Activated T-helper 17 cell treated with anti-CD3 and anti-CD28 coated beads, Interleukin-2, amount 50 U/mL, for 72 hours (primary cell): ENCODE measurements around the gene WDFY1. TPM values are rescaled to one million over a fixed set of nuclear protein-coding genes. Genes with fewer than 3 reads are reported as not detected.
"Not testable (repeated sequence)": the region's sequence is repeated elsewhere in the genome, so short reads cannot be mapped to it uniquely, and the experiment has no call there.

Experiments
- ATAC-seq: fragments of 150-1000 bp; cut with Tn5 transposase; replicated peaks from 2 replicates; pipeline ENCODE4 v1.10.0; 2021; ENCODE audit warnings: mild to moderate bottlenecking, moderate library complexity
- H3K27ac Mint-ChIP-seq: one replicate; pipeline ENCODE4 v1.8.0; 2022; ENCODE audit warnings: mixed read lengths
- H3K27me3 Mint-ChIP-seq: one replicate; pipeline ENCODE4 v1.8.0; 2022; ENCODE audit warnings: mixed read lengths
- H3K36me3 Mint-ChIP-seq: one replicate; pipeline ENCODE4 v1.8.0; 2022; ENCODE audit warnings: low read depth, mild to moderate bottlenecking, mixed read lengths
- H3K4me1 Mint-ChIP-seq: one replicate; pipeline ENCODE4 v1.8.0; 2022; ENCODE audit warnings: mixed read lengths
- H3K4me3 Mint-ChIP-seq: one replicate; pipeline ENCODE4 v1.8.0; 2022; ENCODE audit warnings: mild to moderate bottlenecking, mixed read lengths
- H3K9me3 Mint-ChIP-seq: one replicate; pipeline ENCODE4 v1.8.0; 2022; ENCODE audit warnings: mixed read lengths
- total RNA-seq, 2 donors: library from RNA; stranded (reverse); gene quantifications; one replicate each; pipeline ENCODE4 v1.2.3, GENCODE V29; 2022

Gene WDFY1
- total RNA-seq, 2 donors from 2014 or later = 31.4 to 40.6 TPM

GRCh38 chr2:223945755-223946154, 620 bp upstream of the WDFY1 start:
- H3K4me1 Mint-ChIP-seq = peaks cover 46% of the 10 kb centered on the region
- peak overlapping the region; percentile 90 for H3K4me3 Mint-ChIP-seq
- H3K27me3 Mint-ChIP-seq = no peaks in the 10 kb centered on the region
- H3K36me3 Mint-ChIP-seq = peaks cover 31% of the 10 kb centered on the region
- peaks cover 4% of the 10 kb centered on the region for H3K9me3 Mint-ChIP-seq
- H3K27ac Mint-ChIP-seq = peak overlapping the region; percentile 91
- no peak for ATAC-seq

GRCh38 chr2:223944166-223944702, 901 bp downstream of the WDFY1 start:
- peak overlapping the region; percentile 91 for H3K27ac Mint-ChIP-seq
- peaks cover 39% of the 10 kb centered on the region for H3K36me3 Mint-ChIP-seq
- peak overlapping the region; percentile 90 for H3K4me3 Mint-ChIP-seq
- H3K27me3 Mint-ChIP-seq = no peaks in the 10 kb centered on the region
- H3K9me3 Mint-ChIP-seq = peaks cover 4% of the 10 kb centered on the region
- ATAC-seq = no peak
- peaks cover 40% of the 10 kb centered on the region for H3K4me1 Mint-ChIP-seq

- no peak for ATAC-seq
- H3K27ac Mint-ChIP-seq = peak overlapping the region; percentile 91
- peaks cover 44% of the 10 kb centered on the region for H3K36me3 Mint-ChIP-seq
- H3K27me3 Mint-ChIP-seq = no peaks in the 10 kb centered on the region
- peaks cover 4% of the 10 kb centered on the region for H3K9me3 Mint-ChIP-seq
- H3K4me3 Mint-ChIP-seq = peak overlapping the region; percentile 90
- H3K4me1 Mint-ChIP-seq = peaks cover 39% of the 10 kb centered on the region
Observed at GRCh38 chr2:223943561-223944008, 1.6 kb downstream of the WDFY1 start.

- Mint-ChIP-seq H3K27me3 (no peaks in the 10 kb centered on the region), H3K36me3 (peaks cover 44% of the 10 kb centered on the region), H3K9me3 (peaks cover 4% of the 10 kb centered on the region), H3K4me3 (peak overlapping the region; percentile 90), H3K27ac (peak overlapping the region; percentile 91), H3K4me1 (peaks cover 37% of the 10 kb centered on the region)
- ATAC-seq = no peak
Observed at GRCh38 chr2:223943135-223943534, 2.0 kb downstream of the WDFY1 start.

GRCh38 chr2:223941579-223942277, 3.4 kb downstream of the WDFY1 start:
- Mint-ChIP-seq H3K4me3 (peak overlapping the region; percentile 82), H3K4me1 (peaks cover 33% of the 10 kb centered on the region), H3K27ac (peak overlapping the region; percentile 96), H3K9me3 (peaks cover 4% of the 10 kb centered on the region), H3K36me3 (peaks cover 44% of the 10 kb centered on the region), H3K27me3 (no peaks in the 10 kb centered on the region)
- peak; percentile 85 for ATAC-seq

- peaks cover 48% of the 10 kb centered on the region for H3K36me3 Mint-ChIP-seq
- H3K27ac Mint-ChIP-seq = peak overlapping the region; percentile 86
- peak overlapping the region; percentile 70 for H3K4me3 Mint-ChIP-seq
- peaks cover 42% of the 10 kb centered on the region for H3K4me1 Mint-ChIP-seq
- ATAC-seq = peak; percentile 41
- H3K9me3 Mint-ChIP-seq, H3K27me3 Mint-ChIP-seq: not testable (repeated sequence)
Observed at GRCh38 chr2:223939438-223939837, 5.7 kb downstream of the WDFY1 start.

- H3K36me3 Mint-ChIP-seq = peaks cover 31% of the 10 kb centered on the region
- H3K4me3 Mint-ChIP-seq = peak overlapping the region; percentile 55
- no peaks in the 10 kb centered on the region for H3K27me3 Mint-ChIP-seq
- peak overlapping the region; percentile 82 for H3K27ac Mint-ChIP-seq
- H3K9me3 Mint-ChIP-seq = peaks cover 8% of the 10 kb centered on the region
- no peak for ATAC-seq
- H3K4me1 Mint-ChIP-seq = peaks cover 37% of the 10 kb centered on the region
Observed at GRCh38 chr2:223937535-223937934, 7.6 kb downstream of the WDFY1 start.

- peak overlapping the region; percentile 55 for H3K4me3 Mint-ChIP-seq
- ATAC-seq = peak; percentile 53
- no peaks in the 10 kb centered on the region for H3K27me3 Mint-ChIP-seq
- H3K36me3 Mint-ChIP-seq = peaks cover 28% of the 10 kb centered on the region
- peak overlapping the region; percentile 82 for H3K27ac Mint-ChIP-seq
- H3K9me3 Mint-ChIP-seq = peaks cover 8% of the 10 kb centered on the region
- peaks cover 37% of the 10 kb centered on the region for H3K4me1 Mint-ChIP-seq
Observed at GRCh38 chr2:223936862-223937326, 8.2 kb downstream of the WDFY1 start.

- Mint-ChIP-seq H3K4me1 (peaks cover 33% of the 10 kb centered on the region), H3K27ac (peak overlapping the region; percentile 82), H3K27me3 (no peaks in the 10 kb centered on the region), H3K36me3 (peaks cover 19% of the 10 kb centered on the region), H3K4me3 (peak overlapping the region; percentile 55), H3K9me3 (peaks cover 4% of the 10 kb centered on the region)
- ATAC-seq = no peak
Observed at GRCh38 chr2:223935459-223936125, 9.5 kb downstream of the WDFY1 start.

GRCh38 chr2:223934870-223935269, 10.3 kb downstream of the WDFY1 start:
- H3K4me1 Mint-ChIP-seq = peaks cover 40% of the 10 kb centered on the region
- no peak for ATAC-seq
- H3K27ac Mint-ChIP-seq = peak overlapping the region; percentile 82
- H3K4me3 Mint-ChIP-seq = peak overlapping the region; percentile 55
- no peaks in the 10 kb centered on the region for H3K27me3 Mint-ChIP-seq
- peaks cover 17% of the 10 kb centered on the region for H3K36me3 Mint-ChIP-seq
- peaks cover 4% of the 10 kb centered on the region for H3K9me3 Mint-ChIP-seq

- Mint-ChIP-seq H3K27me3 (no peaks in the 10 kb centered on the region), H3K4me3 (no peak overlapping the region), H3K36me3 (peaks cover 12% of the 10 kb centered on the region), H3K9me3 (peaks cover 4% of the 10 kb centered on the region), H3K27ac (peak overlapping the region; percentile 21), H3K4me1 (peaks cover 35% of the 10 kb centered on the region)
- no peak for ATAC-seq
Observed at GRCh38 chr2:223932816-223933800, 12.0 kb downstream of the WDFY1 start.

GRCh38 chr2:223930103-223930976, 14.8 kb downstream of the WDFY1 start:
- Mint-ChIP-seq H3K4me1 (peaks cover 32% of the 10 kb centered on the region), H3K36me3 (peaks cover 14% of the 10 kb centered on the region), H3K27me3 (no peaks in the 10 kb centered on the region), H3K4me3 (peak overlapping the region; percentile 61), H3K27ac (peak overlapping the region; percentile 68), H3K9me3 (no peaks in the 10 kb centered on the region)
- peak; percentile 48 for ATAC-seq

- no peaks in the 10 kb centered on the region for H3K27me3 Mint-ChIP-seq
- H3K4me3 Mint-ChIP-seq = peak overlapping the region; percentile 61
- peaks cover 16% of the 10 kb centered on the region for H3K36me3 Mint-ChIP-seq
- peak overlapping the region; percentile 68 for H3K27ac Mint-ChIP-seq
- no peaks in the 10 kb centered on the region for H3K9me3 Mint-ChIP-seq
- H3K4me1 Mint-ChIP-seq = peaks cover 25% of the 10 kb centered on the region
- peak; percentile 76 for ATAC-seq
Observed at GRCh38 chr2:223929571-223930102, 15.5 kb downstream of the WDFY1 start.
